GM12874 (cell line): ENCODE data around the gene ZNF133.

ENCODE experiments used
- TF ChIP-seq, protein P1 (sequence below): IDR thresholded peaks from 2 replicates; pipeline ENCODE4 v1.5.1; 2011; ENCODE audit warnings: low read depth, mild to moderate bottlenecking, control low read depth, low read length, moderate library complexity; ENCODE audit not compliant: insufficient read depth

The ZNF133 gene

DNA sequence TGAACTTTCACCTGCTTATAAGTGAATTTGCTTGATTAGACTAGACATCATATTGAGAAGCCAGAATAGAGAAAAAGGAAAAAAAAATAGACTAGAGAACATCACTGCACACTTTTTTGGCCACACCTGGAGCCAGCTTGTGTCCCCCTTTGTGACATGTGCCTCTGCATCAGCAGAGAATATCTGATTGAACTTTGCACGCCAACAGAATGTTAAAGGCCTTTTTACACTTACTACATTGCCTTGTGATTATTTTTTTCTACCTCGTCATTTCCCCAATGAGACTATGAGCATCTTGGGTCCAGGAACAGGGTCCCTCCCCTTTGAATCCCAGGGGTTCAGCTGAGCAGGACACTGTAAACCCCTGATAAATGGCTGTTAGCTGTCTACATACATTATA, 17.2 kb upstream of the ZNF133 start:
- TF ChIP-seq, protein P1, sequence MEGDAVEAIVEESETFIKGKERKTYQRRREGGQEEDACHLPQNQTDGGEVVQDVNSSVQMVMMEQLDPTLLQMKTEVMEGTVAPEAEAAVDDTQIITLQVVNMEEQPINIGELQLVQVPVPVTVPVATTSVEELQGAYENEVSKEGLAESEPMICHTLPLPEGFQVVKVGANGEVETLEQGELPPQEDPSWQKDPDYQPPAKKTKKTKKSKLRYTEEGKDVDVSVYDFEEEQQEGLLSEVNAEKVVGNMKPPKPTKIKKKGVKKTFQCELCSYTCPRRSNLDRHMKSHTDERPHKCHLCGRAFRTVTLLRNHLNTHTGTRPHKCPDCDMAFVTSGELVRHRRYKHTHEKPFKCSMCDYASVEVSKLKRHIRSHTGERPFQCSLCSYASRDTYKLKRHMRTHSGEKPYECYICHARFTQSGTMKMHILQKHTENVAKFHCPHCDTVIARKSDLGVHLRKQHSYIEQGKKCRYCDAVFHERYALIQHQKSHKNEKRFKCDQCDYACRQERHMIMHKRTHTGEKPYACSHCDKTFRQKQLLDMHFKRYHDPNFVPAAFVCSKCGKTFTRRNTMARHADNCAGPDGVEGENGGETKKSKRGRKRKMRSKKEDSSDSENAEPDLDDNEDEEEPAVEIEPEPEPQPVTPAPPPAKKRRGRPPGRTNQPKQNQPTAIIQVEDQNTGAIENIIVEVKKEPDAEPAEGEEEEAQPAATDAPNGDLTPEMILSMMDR: no peak

DNA sequence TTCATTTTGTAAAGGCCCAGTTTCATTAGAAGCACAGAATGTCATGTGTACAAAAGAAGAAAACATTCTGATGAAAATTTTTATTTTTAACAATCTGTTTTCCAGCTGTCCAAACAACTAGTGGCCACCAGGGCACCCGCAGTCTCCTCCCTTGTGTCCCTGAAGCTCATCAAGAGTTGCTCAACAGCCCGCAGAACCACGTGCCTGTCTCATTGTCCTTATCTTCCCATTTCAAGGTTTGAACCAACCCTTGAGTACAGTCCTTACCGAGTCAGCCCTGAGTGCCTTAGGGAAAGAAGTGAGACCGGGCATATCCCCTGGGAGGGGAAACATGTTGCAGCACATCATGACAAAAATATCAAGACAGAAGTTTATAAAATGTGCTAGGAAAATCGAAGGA, 15.9 kb upstream of the ZNF133 start:
- TF ChIP-seq, protein P1: peak; percentile 6; the same call in 1 of the 2 replicates

DNA sequence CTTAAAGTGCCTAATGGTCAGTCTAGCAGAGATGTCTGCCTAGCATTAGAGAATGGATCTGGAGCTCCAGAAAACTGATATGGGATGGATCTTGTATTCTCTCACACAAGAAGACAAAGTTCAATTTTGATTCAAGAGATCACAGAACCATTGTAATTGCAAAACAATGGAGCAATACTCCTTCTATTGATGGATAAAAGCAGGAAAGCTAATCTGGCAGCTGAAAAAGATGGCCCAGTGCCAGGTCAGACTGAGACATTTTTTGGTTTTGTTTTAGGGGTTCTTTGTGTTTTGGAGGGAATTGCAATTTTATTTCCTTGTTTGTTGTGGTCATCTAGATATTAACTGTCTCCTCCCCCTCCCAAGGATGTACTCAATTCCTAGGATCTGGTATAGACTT, 14.6 kb upstream of the ZNF133 start:
- TF ChIP-seq, protein P1: no peak

DNA sequence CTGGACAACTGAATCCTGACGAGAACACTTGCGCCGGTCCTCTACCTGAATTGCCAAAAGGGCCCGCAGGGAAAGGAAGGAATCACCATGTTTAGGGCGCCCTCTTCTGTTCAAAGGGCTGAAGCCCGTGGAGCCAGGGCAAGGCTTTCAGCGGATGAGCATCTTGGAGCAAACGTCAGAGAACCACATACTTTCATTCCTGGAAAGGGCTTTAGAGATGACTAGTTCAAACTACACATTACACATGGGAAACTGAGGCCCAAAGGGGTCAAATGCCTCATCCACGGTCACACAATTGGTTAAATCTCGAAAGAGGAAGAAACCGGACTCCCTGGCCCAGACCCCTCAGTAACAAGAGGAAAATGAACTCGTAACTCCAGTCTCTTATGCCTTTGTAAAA, 11.5 kb upstream of the ZNF133 start:
- TF ChIP-seq, protein P1: peak; percentile 81

DNA sequence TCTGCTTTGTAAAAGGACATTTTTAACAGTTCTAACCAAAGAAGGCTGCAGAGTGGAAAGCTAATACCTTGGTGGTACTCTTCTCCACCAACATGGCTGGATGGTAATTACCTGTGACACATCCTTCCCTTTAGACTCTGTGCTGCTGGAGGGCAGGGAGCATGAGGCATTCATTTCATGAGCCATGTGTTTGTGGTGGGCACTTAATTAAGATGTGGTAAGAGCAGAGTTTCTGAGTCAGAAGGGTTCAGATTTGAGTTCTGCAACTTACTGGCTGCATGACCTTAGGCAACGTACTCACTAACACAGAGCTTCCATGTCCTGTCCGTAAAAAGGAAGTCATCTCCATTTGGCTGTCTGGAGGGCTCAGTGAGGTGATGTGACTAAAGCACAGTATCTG, 9.1 kb upstream of the ZNF133 start:
- TF ChIP-seq, protein P1: no peak

DNA sequence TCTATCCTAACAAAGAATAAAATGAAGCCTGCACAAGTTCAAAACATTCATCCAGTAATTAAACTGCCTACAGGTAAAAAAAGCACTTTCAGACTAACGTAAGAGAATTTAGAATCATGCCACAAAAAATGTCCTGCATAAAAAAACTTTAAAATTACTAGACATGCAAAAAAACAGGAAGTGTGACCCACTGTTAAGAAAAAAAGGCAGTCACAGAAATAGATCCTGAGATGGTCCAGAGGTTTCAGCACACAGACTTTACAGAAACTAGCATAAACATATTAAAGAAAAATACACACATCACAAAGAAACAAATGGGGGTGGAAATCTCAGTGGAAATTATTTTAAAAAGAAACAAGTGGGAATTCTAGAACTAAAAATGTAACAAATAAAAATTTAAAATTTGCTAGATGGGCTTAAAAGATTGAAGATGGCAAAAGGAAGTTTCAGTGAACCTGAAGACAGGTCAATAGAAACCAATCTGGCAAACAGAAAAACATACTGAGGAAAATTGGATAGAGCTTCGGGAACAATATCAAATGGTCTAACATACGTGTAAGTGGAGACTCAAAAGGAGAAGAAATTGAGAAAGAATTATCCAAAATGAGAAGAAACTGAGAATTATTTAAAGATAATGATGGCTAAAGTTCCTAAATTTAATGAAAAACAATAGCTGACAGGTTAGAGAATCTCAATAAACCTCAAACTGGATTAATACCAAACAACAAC, 3.4 kb upstream of the ZNF133 start:
- TF ChIP-seq, protein P1: no peak

DNA sequence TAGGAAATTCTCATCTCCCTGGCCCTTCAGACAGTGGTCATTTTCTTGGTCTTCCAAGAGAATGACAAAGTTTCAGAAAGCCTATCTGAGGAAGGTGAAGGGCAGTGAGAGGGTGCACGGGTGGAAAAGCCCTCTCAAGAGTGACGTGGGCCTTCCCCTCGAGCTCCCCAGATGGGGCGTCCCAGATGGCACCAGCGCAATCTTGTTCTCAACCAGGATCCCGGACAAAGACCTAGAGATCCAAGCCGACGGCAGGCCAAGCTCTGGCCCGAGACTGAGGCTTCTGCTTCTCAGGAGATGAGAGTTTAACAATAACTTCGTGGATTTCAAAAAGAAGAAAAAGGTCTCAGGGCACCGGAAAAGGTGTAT, 797 bp upstream of the ZNF133 start:
- TF ChIP-seq, protein P1: no peak

DNA sequence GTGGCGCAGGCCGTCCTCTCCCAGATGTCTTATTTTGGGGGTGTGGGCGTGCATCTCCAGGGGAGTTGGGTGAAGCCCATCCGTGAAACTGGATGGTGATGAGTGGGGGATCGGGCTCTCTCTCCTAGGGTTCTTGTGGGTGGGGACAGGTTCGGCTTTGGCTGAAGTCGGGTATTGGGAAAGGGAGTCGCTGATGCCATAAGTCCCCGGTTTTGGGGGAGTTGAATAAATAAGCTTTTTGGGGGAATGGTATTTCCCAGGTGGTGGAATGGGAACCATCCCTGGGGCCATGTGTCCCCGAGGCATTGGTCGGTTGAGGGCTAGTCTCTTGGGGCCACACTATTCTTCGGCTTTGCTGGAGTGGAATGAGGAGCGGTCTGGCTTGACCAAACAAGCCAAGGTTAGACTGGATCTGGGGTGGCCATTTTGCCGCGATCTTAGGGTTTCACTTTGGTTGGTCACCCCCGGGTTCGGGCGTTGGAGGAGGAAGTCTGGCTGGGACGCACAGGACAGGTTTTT, 481 bp downstream of the ZNF133 start:
- TF ChIP-seq, protein P1: no peak
